ENCODE data around the gene YAP1. TPM values are rescaled to one million over a fixed set of nuclear protein-coding genes. Genes with fewer than 3 reads are reported as not detected.
A peak's percentile ranks its signal among the peaks of the same experiment; 100 is the strongest.

YAP1 gene
- 99.2 TPM for polyA plus RNA-seq (2013, experiment 1 of 2)
- 111 TPM for polyA plus RNA-seq (2013, experiment 2 of 2)

GRCh38 chr11:102109896-102110760, at the start of gene YAP1:
Gene YAP1 (plus strand): TSS chr11:102110447. CDS start chr11:102110849, 402 bp downstream.
- H3K27me3 ChIP-seq (ENCODE audit: insufficient read depth, low read length), result peaks cover 5% of the 10 kb centered on the region; the same call in 1 of the 2 replicates
- H3K36me3 ChIP-seq (ENCODE audit: insufficient read depth, low read length), result peaks cover 11% of the 10 kb centered on the region; the same call in 1 of the 2 replicates
- peak within 1 kb of the TSS; percentile 90 for H3K4me3 ChIP-seq (ENCODE audit: low read length)
- H3K9me3 ChIP-seq (ENCODE audit: insufficient read depth, low read depth, low read length), result no peaks in the 10 kb centered on the region
- H3K27ac ChIP-seq (ENCODE audit: low read depth, low read length), result peak within 1 kb of the TSS; percentile 100
- WGBS, result under 1% methylated on average over 104 of the region's 104 CpGs
- H3K9ac ChIP-seq (ENCODE audit: low read depth, low read length), result peak within 1 kb of the TSS; percentile 97
- peaks cover 36% of the 10 kb centered on the region for H3K4me1 ChIP-seq (ENCODE audit: insufficient read depth, low read length)

- 13% methylated on average over 1 of the region's 2 CpGs for WGBS
- no peaks in the 10 kb centered on the region for H3K4me1 ChIP-seq (ENCODE audit: insufficient read depth, low read length)
- H3K9ac ChIP-seq (ENCODE audit: low read depth, low read length), result no peak overlapping the region
- no peak overlapping the region for H3K4me3 ChIP-seq (ENCODE audit: low read length)
- no peak overlapping the region for H3K27ac ChIP-seq (ENCODE audit: low read depth, low read length)
- no peaks in the 10 kb centered on the region for H3K9me3 ChIP-seq (ENCODE audit: insufficient read depth, low read depth, low read length)
- H3K36me3 ChIP-seq (ENCODE audit: insufficient read depth, low read length), result no peaks in the 10 kb centered on the region
- H3K27me3 ChIP-seq (ENCODE audit: insufficient read depth, low read length), result no peaks in the 10 kb centered on the region
These were observed 49.0 kb upstream of the YAP1 start for GRCh38 chr11:102061276-102061675.

- Histone ChIP-seq H3K9me3 (ENCODE audit: insufficient read depth, low read depth, low read length) (no peaks in the 10 kb centered on the region), H3K27ac (ENCODE audit: low read depth, low read length) (no peak overlapping the region), H3K27me3 (ENCODE audit: insufficient read depth, low read length) (no peaks in the 10 kb centered on the region), H3K9ac (ENCODE audit: low read depth, low read length) (no peak overlapping the region), H3K4me1 (ENCODE audit: insufficient read depth, low read length) (no peaks in the 10 kb centered on the region), H3K4me3 (ENCODE audit: low read length) (no peak overlapping the region), H3K36me3 (ENCODE audit: insufficient read depth, low read length) (no peaks in the 10 kb centered on the region)
- 97% methylated on average over 2 of the region's 2 CpGs for WGBS
These were observed 48.1 kb upstream of the YAP1 start for GRCh38 chr11:102062106-102062505.

DNA sequence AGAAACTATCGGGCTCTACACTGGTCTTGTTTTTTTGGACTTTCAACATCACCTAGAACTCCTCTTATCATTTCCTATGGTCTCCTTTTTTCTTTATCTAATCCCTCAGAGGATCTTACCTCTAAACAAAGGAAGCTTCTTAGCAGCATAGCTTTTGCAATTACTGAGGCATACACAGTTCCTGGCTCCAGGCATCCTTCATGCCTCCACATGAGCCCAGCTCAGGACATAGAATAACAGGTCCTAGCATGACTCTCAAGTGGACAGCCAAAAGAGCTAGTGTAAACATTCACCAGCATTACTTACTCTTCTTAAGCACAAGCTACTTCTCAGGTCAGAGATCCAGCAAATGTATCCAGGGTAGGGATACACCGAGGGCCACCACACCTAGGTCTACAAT, 45.9 kb upstream of the YAP1 start:
- H3K27me3 ChIP-seq (ENCODE audit: insufficient read depth, low read length), result no peaks in the 10 kb centered on the region
- WGBS, result 91% methylated on average over 2 of the region's 2 CpGs
- H3K9me3 ChIP-seq (ENCODE audit: insufficient read depth, low read depth, low read length), result no peaks in the 10 kb centered on the region
- H3K4me1 ChIP-seq (ENCODE audit: insufficient read depth, low read length), result no peaks in the 10 kb centered on the region
- no peak overlapping the region for H3K27ac ChIP-seq (ENCODE audit: low read depth, low read length)
- H3K9ac ChIP-seq (ENCODE audit: low read depth, low read length), result no peak overlapping the region
- H3K36me3 ChIP-seq (ENCODE audit: insufficient read depth, low read length), result no peaks in the 10 kb centered on the region
- H3K4me3 ChIP-seq (ENCODE audit: low read length), result no peak overlapping the region

GRCh38 chr11:102070766-102071165, 39.5 kb upstream of the YAP1 start:
- Histone ChIP-seq H3K4me3 (ENCODE audit: low read length) (no peak overlapping the region), H3K4me1 (ENCODE audit: insufficient read depth, low read length) (no peaks in the 10 kb centered on the region), H3K9ac (ENCODE audit: low read depth, low read length) (no peak overlapping the region), H3K27me3 (ENCODE audit: insufficient read depth, low read length) (no peaks in the 10 kb centered on the region), H3K9me3 (ENCODE audit: insufficient read depth, low read depth, low read length) (peaks cover 21% of the 10 kb centered on the region; the same call in 1 of the 2 replicates), H3K27ac (ENCODE audit: low read depth, low read length) (no peak overlapping the region), H3K36me3 (ENCODE audit: insufficient read depth, low read length) (no peaks in the 10 kb centered on the region)
- 0% methylated on average over 1 of the region's 1 CpG for WGBS

DNA sequence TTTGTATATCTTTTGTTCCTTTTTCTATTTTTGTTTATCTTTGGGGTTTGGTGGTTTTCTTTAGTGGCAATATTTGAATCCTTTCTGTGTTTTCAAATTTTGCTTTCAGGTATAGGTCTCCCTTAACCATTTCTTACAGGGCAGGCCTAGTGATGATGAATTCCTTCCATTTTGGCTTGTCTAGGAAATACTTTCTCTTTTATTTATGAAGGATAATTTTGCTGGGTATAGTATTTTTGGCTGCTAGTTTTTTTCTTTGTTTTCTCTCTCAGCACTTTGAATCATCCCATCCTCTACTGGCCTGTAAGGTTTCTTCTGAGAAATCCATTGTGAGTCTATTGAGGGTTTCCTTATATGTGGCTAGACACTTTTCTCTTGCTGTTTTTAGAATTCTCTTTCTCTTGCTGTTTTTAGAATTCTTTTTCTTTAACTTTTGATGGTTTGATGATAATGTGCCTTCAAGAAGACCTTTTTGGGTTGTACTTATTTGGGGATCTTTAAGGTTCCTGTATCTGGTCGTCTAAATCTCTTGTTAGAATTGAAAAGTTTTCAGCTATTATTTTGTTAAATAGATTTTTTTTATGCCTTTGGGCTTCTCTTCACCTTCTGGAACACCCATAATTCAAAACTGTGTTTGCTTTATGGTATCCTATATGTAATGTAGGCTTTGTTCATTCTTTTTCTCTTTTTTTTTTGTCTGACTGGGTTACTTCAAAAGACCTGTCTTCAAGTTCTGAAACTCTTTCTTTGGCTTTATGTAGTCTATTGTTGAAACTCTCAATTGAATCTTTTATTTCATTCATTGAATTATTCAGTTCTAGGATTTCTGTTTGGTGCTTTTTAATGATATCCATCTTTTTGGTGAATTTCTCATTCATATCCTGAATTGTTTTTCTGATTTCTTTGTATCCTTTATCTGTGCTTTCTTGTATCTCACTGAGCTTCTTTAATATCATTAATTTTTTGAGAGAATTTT, 38.5 kb upstream of the YAP1 start:
- no peaks in the 10 kb centered on the region for H3K27me3 ChIP-seq (ENCODE audit: insufficient read depth, low read length)
- no peaks in the 10 kb centered on the region for H3K4me1 ChIP-seq (ENCODE audit: insufficient read depth, low read length)
- no peaks in the 10 kb centered on the region for H3K36me3 ChIP-seq (ENCODE audit: insufficient read depth, low read length)
- H3K4me3 ChIP-seq (ENCODE audit: low read length), result no peak overlapping the region
- WGBS, result 92% methylated on average over 1 of the region's 1 CpG
- no peak overlapping the region for H3K9ac ChIP-seq (ENCODE audit: low read depth, low read length)
- H3K9me3 ChIP-seq (ENCODE audit: insufficient read depth, low read depth, low read length), result peaks cover 21% of the 10 kb centered on the region; the same call in 1 of the 2 replicates
- no peak overlapping the region for H3K27ac ChIP-seq (ENCODE audit: low read depth, low read length)

- WGBS, result 96% methylated on average over 2 of the region's 2 CpGs
- H3K36me3 ChIP-seq (ENCODE audit: insufficient read depth, low read length), result no peaks in the 10 kb centered on the region
- no peaks in the 10 kb centered on the region for H3K4me1 ChIP-seq (ENCODE audit: insufficient read depth, low read length)
- peaks cover 21% of the 10 kb centered on the region; the same call in 1 of the 2 replicates for H3K9me3 ChIP-seq (ENCODE audit: insufficient read depth, low read depth, low read length)
- H3K27ac ChIP-seq (ENCODE audit: low read depth, low read length), result no peak overlapping the region
- no peak overlapping the region for H3K4me3 ChIP-seq (ENCODE audit: low read length)
- no peak overlapping the region for H3K9ac ChIP-seq (ENCODE audit: low read depth, low read length)
- no peaks in the 10 kb centered on the region for H3K27me3 ChIP-seq (ENCODE audit: insufficient read depth, low read length)
These were observed 37.0 kb upstream of the YAP1 start for GRCh38 chr11:102073253-102073652.

DNA sequence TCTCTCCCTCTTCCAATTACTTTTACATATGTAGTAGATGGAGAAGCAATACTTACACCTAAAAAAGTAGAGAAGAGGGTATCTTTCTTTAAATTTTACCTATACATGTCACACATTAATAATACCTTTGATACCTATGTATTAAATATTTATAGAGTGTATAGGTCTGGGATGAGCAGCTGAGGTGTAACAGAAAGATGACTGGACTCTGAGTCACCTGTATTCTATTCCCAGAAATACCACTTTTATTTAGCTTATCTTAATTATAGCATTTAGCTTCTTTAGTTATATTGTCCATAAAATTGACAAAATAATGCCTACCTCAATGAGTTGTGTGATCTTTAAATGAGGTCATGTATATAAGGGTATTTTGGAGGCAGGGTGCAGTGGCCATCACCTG, 30.6 kb upstream of the YAP1 start:
- Histone ChIP-seq H3K4me3 (ENCODE audit: low read length) (no peak overlapping the region), H3K27ac (ENCODE audit: low read depth, low read length) (no peak overlapping the region), H3K9me3 (ENCODE audit: insufficient read depth, low read depth, low read length) (no peaks in the 10 kb centered on the region), H3K9ac (ENCODE audit: low read depth, low read length) (no peak overlapping the region), H3K27me3 (ENCODE audit: insufficient read depth, low read length) (no peaks in the 10 kb centered on the region), H3K4me1 (ENCODE audit: insufficient read depth, low read length) (no peaks in the 10 kb centered on the region), H3K36me3 (ENCODE audit: insufficient read depth, low read length) (no peaks in the 10 kb centered on the region)

- no peaks in the 10 kb centered on the region for H3K36me3 ChIP-seq (ENCODE audit: insufficient read depth, low read length)
- no peaks in the 10 kb centered on the region for H3K27me3 ChIP-seq (ENCODE audit: insufficient read depth, low read length)
- H3K9me3 ChIP-seq (ENCODE audit: insufficient read depth, low read depth, low read length), result no peaks in the 10 kb centered on the region
- H3K9ac ChIP-seq (ENCODE audit: low read depth, low read length), result no peak overlapping the region
- H3K27ac ChIP-seq (ENCODE audit: low read depth, low read length), result no peak overlapping the region
- 95% methylated on average over 7 of the region's 7 CpGs for WGBS
- no peak overlapping the region for H3K4me3 ChIP-seq (ENCODE audit: low read length)
- H3K4me1 ChIP-seq (ENCODE audit: insufficient read depth, low read length), result no peaks in the 10 kb centered on the region
These were observed 28.9 kb upstream of the YAP1 start for GRCh38 chr11:102081313-102081712.

GRCh38 chr11:102085864-102086551, 24.2 kb upstream of the YAP1 start:
- 93% methylated on average over 7 of the region's 7 CpGs for WGBS
- H3K9ac ChIP-seq (ENCODE audit: low read depth, low read length), result no peak overlapping the region
- H3K27me3 ChIP-seq (ENCODE audit: insufficient read depth, low read length), result no peaks in the 10 kb centered on the region

More at GRCh38 chr11:102085864-102086551, 24.2 kb upstream of the YAP1 start:
- Histone ChIP-seq H3K4me1 (ENCODE audit: insufficient read depth, low read length) (no peaks in the 10 kb centered on the region), H3K36me3 (ENCODE audit: insufficient read depth, low read length) (no peaks in the 10 kb centered on the region), H3K4me3 (ENCODE audit: low read length) (no peak overlapping the region), H3K9me3 (ENCODE audit: insufficient read depth, low read depth, low read length) (no peaks in the 10 kb centered on the region), H3K27ac (ENCODE audit: low read depth, low read length) (no peak overlapping the region)

Data from HUES64 (cell line).